MM.1S (cell line): ENCODE results near the gene NOL7.

ENCODE experiments used
- EZH2 ChIP-seq: fragments of 300-600 bp; sonication (generic); optimal IDR thresholded peaks from 2 replicates; pipeline ENCODE3; 2017; ENCODE audit warnings: low read depth, mild to moderate bottlenecking, antibody characterized with exemption, low read length, mixed read lengths
- EZH2phosphoT487 ChIP-seq: fragments of 300-600 bp; sonication (generic); IDR thresholded peaks from 2 replicates; pipeline ENCODE4 v1.6.1; 2018; ENCODE audit warnings: antibody characterized with exemption, low read length
- TF ChIP-seq, protein P1 (sequence below): fragments of 300-600 bp; sonication (generic); IDR thresholded peaks from 2 replicates; pipeline ENCODE4 v1.5.1; 2016; ENCODE audit warnings: antibody characterized with exemption, low read length, mixed read lengths

DNA sequence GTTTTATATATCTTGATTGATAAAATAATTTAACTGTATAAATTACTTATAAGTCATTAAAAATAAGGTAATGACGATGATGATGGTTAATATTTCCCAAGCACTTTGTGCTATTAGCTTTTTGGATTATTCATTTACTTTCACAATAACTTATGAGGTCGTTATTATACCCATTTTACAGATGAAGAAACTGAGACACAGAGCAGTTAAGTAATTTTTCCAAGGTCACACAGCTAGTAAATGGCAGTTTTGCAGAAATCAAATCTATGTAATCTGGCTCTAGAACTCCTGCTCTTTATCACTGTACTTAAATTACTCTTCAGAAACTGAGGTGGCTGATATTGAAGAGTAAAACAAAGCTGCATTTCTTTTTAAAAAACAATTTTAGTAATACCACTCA lies 18.2 kb downstream of the NOL7 start:
- TF ChIP-seq, protein P1, sequence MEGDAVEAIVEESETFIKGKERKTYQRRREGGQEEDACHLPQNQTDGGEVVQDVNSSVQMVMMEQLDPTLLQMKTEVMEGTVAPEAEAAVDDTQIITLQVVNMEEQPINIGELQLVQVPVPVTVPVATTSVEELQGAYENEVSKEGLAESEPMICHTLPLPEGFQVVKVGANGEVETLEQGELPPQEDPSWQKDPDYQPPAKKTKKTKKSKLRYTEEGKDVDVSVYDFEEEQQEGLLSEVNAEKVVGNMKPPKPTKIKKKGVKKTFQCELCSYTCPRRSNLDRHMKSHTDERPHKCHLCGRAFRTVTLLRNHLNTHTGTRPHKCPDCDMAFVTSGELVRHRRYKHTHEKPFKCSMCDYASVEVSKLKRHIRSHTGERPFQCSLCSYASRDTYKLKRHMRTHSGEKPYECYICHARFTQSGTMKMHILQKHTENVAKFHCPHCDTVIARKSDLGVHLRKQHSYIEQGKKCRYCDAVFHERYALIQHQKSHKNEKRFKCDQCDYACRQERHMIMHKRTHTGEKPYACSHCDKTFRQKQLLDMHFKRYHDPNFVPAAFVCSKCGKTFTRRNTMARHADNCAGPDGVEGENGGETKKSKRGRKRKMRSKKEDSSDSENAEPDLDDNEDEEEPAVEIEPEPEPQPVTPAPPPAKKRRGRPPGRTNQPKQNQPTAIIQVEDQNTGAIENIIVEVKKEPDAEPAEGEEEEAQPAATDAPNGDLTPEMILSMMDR = no peak
- no peak for TF ChIP-seq EZH2
- no peak for TF ChIP-seq EZH2phosphoT487
